Lower leg skin (tissue), 3 donors: ENCODE results near the gene EPS8L2.

Source experiments
- POLR2A ChIP-seq, 2 donors: fragments of 450-650 bp; IDR thresholded peaks; one replicate each; pipeline ENCODE4 v1.6.1; 2016 to 2017; ENCODE audit warnings: antibody characterized with exemption in 2 of 2, mild to moderate bottlenecking in 1 of 2, moderate library complexity in 1 of 2
- TF ChIP-seq, protein P1 (sequence below), 3 donors: fragments of 450-650 bp; IDR thresholded peaks; one replicate each; pipeline ENCODE4 v1.5.1; 2016; ENCODE audit warnings: antibody characterized with exemption in 3 of 3, mild to moderate bottlenecking in 3 of 3, moderate library complexity in 2 of 3

DNA sequence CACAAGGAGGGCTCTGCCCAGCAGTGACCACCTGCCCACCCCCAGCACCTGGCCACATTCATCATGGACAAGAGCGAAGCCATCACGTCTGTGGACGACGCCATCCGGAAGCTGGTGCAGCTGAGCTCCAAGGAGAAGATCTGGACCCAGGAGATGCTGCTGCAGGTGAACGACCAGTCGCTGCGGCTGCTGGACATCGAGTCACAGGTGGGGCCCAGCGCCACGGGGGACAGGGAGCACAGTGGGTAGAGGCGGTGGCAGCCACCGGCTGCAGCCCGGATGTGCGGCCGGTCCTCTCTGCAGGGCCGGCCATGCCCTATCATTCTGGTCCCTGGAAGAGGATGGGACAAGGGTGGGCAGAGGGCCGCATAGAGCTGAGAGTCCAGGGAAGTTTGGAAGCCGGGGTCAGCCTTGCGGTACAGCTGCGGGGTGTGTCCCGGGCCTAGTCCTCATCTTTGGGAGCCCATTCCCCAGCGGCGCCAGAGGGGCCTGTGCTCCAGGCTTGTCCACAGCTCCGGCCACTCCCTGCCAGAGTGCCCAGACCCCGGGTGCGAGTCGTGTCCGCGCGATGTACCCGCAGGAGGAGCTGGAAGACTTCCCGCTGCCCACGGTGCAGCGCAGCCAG, 14.1 kb downstream of the EPS8L2 start:
- TF ChIP-seq, protein P1, sequence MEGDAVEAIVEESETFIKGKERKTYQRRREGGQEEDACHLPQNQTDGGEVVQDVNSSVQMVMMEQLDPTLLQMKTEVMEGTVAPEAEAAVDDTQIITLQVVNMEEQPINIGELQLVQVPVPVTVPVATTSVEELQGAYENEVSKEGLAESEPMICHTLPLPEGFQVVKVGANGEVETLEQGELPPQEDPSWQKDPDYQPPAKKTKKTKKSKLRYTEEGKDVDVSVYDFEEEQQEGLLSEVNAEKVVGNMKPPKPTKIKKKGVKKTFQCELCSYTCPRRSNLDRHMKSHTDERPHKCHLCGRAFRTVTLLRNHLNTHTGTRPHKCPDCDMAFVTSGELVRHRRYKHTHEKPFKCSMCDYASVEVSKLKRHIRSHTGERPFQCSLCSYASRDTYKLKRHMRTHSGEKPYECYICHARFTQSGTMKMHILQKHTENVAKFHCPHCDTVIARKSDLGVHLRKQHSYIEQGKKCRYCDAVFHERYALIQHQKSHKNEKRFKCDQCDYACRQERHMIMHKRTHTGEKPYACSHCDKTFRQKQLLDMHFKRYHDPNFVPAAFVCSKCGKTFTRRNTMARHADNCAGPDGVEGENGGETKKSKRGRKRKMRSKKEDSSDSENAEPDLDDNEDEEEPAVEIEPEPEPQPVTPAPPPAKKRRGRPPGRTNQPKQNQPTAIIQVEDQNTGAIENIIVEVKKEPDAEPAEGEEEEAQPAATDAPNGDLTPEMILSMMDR (IDR thresholded peaks at IDR 0.05), result no peak
- TF ChIP-seq POLR2A (IDR thresholded peaks at IDR 0.05), result no peak
